Liver (tissue), 3 donors: ENCODE measurements around the gene NAA35.

ENCODE experiments used
- GABPA ChIP-seq, 2 donors: IDR thresholded peaks in 1 of 2; conservative IDR thresholded peaks in 1 of 2; 2 replicates each; pipeline ENCODE4 v1.6.1; 2016; ENCODE audit warnings: antibody characterized with exemption in 2 of 2, mild to moderate bottlenecking in 1 of 2, moderate library complexity in 1 of 2
- TAF1 ChIP-seq: conservative IDR thresholded peaks from 2 replicates; pipeline ENCODE4 v1.6.1; 2016; ENCODE audit warnings: antibody characterized with exemption, mild to moderate bottlenecking
- YY1 ChIP-seq: IDR thresholded peaks from 2 replicates; pipeline ENCODE4 v1.6.1; 2016; ENCODE audit warnings: antibody characterized with exemption, mild to moderate bottlenecking
- TF ChIP-seq, protein P1 (sequence below): IDR thresholded peaks from 2 replicates; pipeline ENCODE4 v1.6.1; 2016; ENCODE audit warnings: antibody characterized with exemption
- TF ChIP-seq, protein P2 (sequence below): fragments of 150-350 bp; IDR thresholded peaks from 2 replicates; pipeline ENCODE4 v1.5.1; 2017; ENCODE audit warnings: improper control_type of control experiment, low read depth, low read length; ENCODE audit not compliant: missing input control
- donor health status: healthy.
- donor health status: healthy.

DNA sequence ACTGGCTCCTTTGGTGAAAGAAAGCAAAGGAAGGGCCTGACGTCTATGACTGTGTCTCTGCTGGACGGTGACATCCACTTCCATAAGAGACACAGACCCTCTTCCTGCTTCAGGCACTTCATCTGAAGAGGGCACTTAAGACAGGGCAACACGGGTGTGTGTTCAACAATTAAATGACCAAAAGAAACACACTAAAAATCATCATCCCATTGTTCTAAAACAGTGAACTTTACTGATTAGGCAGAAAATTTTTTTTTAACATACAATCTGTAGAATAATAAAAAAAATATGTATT, 99.9 kb downstream of the NAA35 start:
- TF ChIP-seq, protein P1, sequence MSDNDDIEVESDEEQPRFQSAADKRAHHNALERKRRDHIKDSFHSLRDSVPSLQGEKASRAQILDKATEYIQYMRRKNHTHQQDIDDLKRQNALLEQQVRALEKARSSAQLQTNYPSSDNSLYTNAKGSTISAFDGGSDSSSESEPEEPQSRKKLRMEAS, result no peak
- no peak for TF ChIP-seq YY1
- TF ChIP-seq TAF1, result no peak
- TF ChIP-seq GABPA (IDR thresholded peaks at IDR 0.05 in 1 of 2, conservative IDR thresholded peaks at IDR 0.05 in 1 of 2), result no peak
- TF ChIP-seq, protein P2, sequence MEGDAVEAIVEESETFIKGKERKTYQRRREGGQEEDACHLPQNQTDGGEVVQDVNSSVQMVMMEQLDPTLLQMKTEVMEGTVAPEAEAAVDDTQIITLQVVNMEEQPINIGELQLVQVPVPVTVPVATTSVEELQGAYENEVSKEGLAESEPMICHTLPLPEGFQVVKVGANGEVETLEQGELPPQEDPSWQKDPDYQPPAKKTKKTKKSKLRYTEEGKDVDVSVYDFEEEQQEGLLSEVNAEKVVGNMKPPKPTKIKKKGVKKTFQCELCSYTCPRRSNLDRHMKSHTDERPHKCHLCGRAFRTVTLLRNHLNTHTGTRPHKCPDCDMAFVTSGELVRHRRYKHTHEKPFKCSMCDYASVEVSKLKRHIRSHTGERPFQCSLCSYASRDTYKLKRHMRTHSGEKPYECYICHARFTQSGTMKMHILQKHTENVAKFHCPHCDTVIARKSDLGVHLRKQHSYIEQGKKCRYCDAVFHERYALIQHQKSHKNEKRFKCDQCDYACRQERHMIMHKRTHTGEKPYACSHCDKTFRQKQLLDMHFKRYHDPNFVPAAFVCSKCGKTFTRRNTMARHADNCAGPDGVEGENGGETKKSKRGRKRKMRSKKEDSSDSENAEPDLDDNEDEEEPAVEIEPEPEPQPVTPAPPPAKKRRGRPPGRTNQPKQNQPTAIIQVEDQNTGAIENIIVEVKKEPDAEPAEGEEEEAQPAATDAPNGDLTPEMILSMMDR, result no peak
